ENCODE data around the gene DLG1.
A peak's percentile ranks its signal among the peaks of the same experiment; 100 is the strongest.

Gene DLG1

DNA sequence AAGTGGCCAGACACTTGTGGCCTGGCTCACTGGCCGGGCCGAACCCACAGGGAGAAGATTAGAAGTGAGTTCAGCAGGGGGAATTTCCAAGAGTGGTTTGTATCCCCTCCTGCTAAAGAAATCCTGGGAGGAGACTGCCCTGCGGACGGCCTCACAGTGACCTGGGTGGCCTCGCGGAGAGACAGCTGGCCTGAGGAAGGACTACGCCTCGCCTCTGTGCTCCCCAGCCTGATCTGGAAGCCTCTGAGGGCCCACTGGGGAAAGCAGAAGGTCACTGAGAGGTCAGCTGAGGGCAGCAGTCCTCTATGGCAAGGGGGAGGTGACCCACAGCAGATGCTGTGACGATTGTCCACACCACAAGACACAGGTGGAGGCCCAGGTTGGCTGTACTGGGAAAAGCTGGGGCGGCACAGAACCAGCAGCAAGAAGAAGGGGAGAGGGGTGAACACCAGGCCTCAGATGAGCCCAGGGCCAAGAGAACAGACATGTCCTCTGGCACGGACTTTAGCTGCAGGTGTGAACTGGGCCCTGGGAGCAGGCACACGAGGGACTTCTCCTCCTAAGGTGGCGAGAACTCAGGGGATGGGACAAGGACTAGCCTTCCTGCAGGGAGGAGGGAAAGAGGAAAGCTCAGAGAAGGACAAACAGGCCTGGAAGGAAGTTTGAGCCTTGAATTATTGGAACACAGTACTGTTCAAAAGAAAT is 37.2 kb upstream of the DLG1 start:
- no peaks in the 10 kb centered on the region for H3K79me1 ChIP-seq (replicated peaks; ENCODE audit: low read length, poor library complexity, severe bottlenecking)
- H2BK12ac ChIP-seq (ENCODE audit: low read length in 2 of 2) = no peak overlapping the region
- H3K14ac ChIP-seq (ENCODE audit: low read length in 2 of 2) = no peak overlapping the region
- peak overlapping the region in 1 of 2 experiments; percentile 75 for H3K18ac ChIP-seq (ENCODE audit: low read depth in 1 of 2, low read length in 2 of 2)
- no peak overlapping the region for H3K9ac ChIP-seq (ENCODE audit: low read length)
- no peak overlapping the region for H3K23ac ChIP-seq (ENCODE audit: low read length in 2 of 2)
- H2BK15ac ChIP-seq (ENCODE audit: low read depth, poor library complexity, severe bottlenecking) = no peak overlapping the region
- WGBS = 81% methylated on average over 13 of the region's 13 CpGs
- H3K9me3 ChIP-seq (ENCODE audit: control insufficient read depth, low read length) = no peaks in the 10 kb centered on the region
- H4K8ac ChIP-seq (ENCODE audit: low read length) = peak overlapping the region; percentile 51
- DNase-seq = no peak
- H2BK5ac ChIP-seq (ENCODE audit: low read depth, low read length, poor library complexity, severe bottlenecking) = no peak overlapping the region
- H3K36me3 ChIP-seq (ENCODE audit: control insufficient read depth in 1 of 2, insufficient read depth in 2 of 2, low read depth in 1 of 2, low read length in 2 of 2) = no peaks in the 10 kb centered on the region
- H3K4me3 ChIP-seq (ENCODE audit: insufficient read depth in 1 of 2, low read depth in 1 of 2, low read length in 2 of 2) = no peak overlapping the region
- H3K27me3 ChIP-seq (ENCODE audit: control insufficient read depth in 1 of 2, insufficient read depth in 1 of 2, low read length in 2 of 2) = peaks cover 0 to 7% of the 10 kb centered on the region in 2 experiments
- H3K4me2 ChIP-seq (ENCODE audit: low read length, poor library complexity, severe bottlenecking) = no peak overlapping the region
- no peak overlapping the region for H4K91ac ChIP-seq (ENCODE audit: low read length)
- H3K4me1 ChIP-seq (ENCODE audit: control insufficient read depth, insufficient read depth, low read depth, low read length) = peaks cover 11% of the 10 kb centered on the region
- H2AFZ ChIP-seq (ENCODE audit: low read depth, low read length) = no peak overlapping the region
- no peak overlapping the region for H2BK120ac ChIP-seq (ENCODE audit: low read depth, low read length)
- H3K27ac ChIP-seq (ENCODE audit: low read length, poor library complexity, severe bottlenecking) = no peak overlapping the region
- H3K4ac ChIP-seq (ENCODE audit: low read depth in 1 of 2, low read length in 2 of 2) = no peak overlapping the region
- no peak overlapping the region for H2AK5ac ChIP-seq (ENCODE audit: low read length, severe bottlenecking)

DNA sequence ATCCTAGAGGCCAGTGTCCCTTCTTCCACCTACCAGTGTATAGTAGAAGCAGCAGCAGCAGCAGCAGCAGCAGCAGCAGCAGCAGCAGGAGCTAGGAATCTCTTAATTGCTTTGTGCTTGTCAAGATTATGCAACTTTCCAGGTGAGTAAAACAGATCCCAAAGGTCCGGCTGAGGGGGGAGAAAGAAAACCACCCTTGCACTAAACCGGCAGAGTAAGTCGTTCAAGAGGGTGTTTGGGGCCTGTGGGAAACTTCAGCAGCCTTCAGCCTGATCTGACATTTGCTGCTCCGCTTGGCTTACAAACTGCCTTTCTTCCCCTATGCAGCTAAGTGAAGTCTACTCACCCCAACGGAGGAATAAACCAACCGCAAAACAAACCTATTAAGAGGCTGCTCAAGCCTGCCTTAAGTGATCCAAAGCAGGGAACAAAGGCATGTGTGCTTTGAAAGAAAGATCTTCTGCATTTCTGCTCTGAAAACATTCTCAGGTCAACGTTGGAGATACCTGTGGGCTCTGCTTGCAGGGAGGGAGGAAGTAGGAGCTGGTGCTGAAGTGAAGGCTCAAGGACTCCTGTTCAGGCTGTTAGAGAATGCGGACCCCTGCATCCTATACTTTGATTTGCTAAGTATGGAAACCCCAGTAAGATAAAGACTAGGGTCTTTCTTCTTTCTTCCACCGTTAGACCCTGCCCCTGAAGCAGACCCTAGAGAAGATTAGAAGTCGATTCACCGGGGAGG is 35.7 kb upstream of the DLG1 start:
- Histone ChIP-seq H2BK5ac (ENCODE audit: low read depth, low read length, poor library complexity, severe bottlenecking) (no peak overlapping the region), H2AFZ (ENCODE audit: low read depth, low read length) (no peak overlapping the region), H3K36me3 (ENCODE audit: control insufficient read depth in 1 of 2, insufficient read depth in 2 of 2, low read depth in 1 of 2, low read length in 2 of 2) (no peaks in the 10 kb centered on the region), H3K23ac (ENCODE audit: low read length in 2 of 2) (no peak overlapping the region), H3K79me1 (replicated peaks; ENCODE audit: low read length, poor library complexity, severe bottlenecking) (no peaks in the 10 kb centered on the region), H3K4me1 (ENCODE audit: control insufficient read depth, insufficient read depth, low read depth, low read length) (peaks cover 1% of the 10 kb centered on the region), H2BK12ac (ENCODE audit: low read length in 2 of 2) (no peak overlapping the region), H2BK15ac (ENCODE audit: low read depth, poor library complexity, severe bottlenecking) (no peak overlapping the region), H2BK120ac (ENCODE audit: low read depth, low read length) (no peak overlapping the region), H3K9me3 (ENCODE audit: control insufficient read depth, low read length) (no peaks in the 10 kb centered on the region), H3K4me2 (ENCODE audit: low read length, poor library complexity, severe bottlenecking) (no peak overlapping the region), H3K27me3 (ENCODE audit: control insufficient read depth in 1 of 2, insufficient read depth in 1 of 2, low read length in 2 of 2) (peaks cover 0 to 7% of the 10 kb centered on the region in 2 experiments), H3K4ac (ENCODE audit: low read depth in 1 of 2, low read length in 2 of 2) (no peak overlapping the region), H3K27ac (ENCODE audit: low read length, poor library complexity, severe bottlenecking) (no peak overlapping the region), H3K4me3 (ENCODE audit: insufficient read depth in 1 of 2, low read depth in 1 of 2, low read length in 2 of 2) (no peak overlapping the region), H4K91ac (ENCODE audit: low read length) (no peak overlapping the region), H3K18ac (ENCODE audit: low read depth in 1 of 2, low read length in 2 of 2) (no peak overlapping the region), H2AK5ac (ENCODE audit: low read length, severe bottlenecking) (no peak overlapping the region), H4K8ac (ENCODE audit: low read length) (no peak overlapping the region), H3K14ac (ENCODE audit: low read length in 2 of 2) (no peak overlapping the region), H3K9ac (ENCODE audit: low read length) (no peak overlapping the region)
- no peak for DNase-seq
- 64% methylated on average over 10 of the region's 11 CpGs for WGBS

DNA sequence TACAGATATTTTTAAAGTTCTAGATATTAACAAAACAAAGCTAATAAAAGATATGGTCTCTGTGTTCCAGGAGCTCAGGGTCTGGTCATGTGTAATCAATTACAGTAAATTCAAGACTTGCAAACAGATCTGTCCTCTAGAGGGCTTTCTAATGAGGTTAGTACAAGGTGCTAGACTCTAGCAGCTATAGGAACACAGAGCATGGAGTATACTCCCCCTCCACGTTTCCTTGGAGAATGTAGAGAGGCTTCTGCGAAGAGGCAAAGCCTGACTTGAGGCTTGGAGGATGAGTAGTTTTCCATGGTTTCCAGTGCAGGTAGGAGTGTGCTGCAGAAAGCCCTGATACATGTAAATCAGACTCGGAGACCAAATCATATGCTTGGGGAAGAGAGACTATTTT is 32.7 kb upstream of the DLG1 start:
- peaks cover 2% of the 10 kb centered on the region for H3K4me1 ChIP-seq (ENCODE audit: control insufficient read depth, insufficient read depth, low read depth, low read length)
- H3K23ac ChIP-seq (ENCODE audit: low read length in 2 of 2) = no peak overlapping the region
- no peak overlapping the region for H2AK5ac ChIP-seq (ENCODE audit: low read length, severe bottlenecking)
- no peak overlapping the region for H3K14ac ChIP-seq (ENCODE audit: low read length in 2 of 2)
- DNase-seq = no peak
- H3K36me3 ChIP-seq (ENCODE audit: control insufficient read depth in 1 of 2, insufficient read depth in 2 of 2, low read depth in 1 of 2, low read length in 2 of 2) = no peaks in the 10 kb centered on the region
- H3K4ac ChIP-seq (ENCODE audit: low read depth in 1 of 2, low read length in 2 of 2) = no peak overlapping the region
- no peak overlapping the region for H2AFZ ChIP-seq (ENCODE audit: low read depth, low read length)
- no peaks in the 10 kb centered on the region for H3K79me1 ChIP-seq (replicated peaks; ENCODE audit: low read length, poor library complexity, severe bottlenecking)
- no peak overlapping the region for H4K91ac ChIP-seq (ENCODE audit: low read length)
- no peak overlapping the region for H2BK15ac ChIP-seq (ENCODE audit: low read depth, poor library complexity, severe bottlenecking)
- H2BK120ac ChIP-seq (ENCODE audit: low read depth, low read length) = no peak overlapping the region
- H3K4me2 ChIP-seq (ENCODE audit: low read length, poor library complexity, severe bottlenecking) = no peak overlapping the region
- no peak overlapping the region for H2BK5ac ChIP-seq (ENCODE audit: low read depth, low read length, poor library complexity, severe bottlenecking)
- H3K27ac ChIP-seq (ENCODE audit: low read length, poor library complexity, severe bottlenecking) = no peak overlapping the region
- no peak overlapping the region for H4K8ac ChIP-seq (ENCODE audit: low read length)
- H3K9me3 ChIP-seq (ENCODE audit: control insufficient read depth, low read length) = no peaks in the 10 kb centered on the region
- no peak overlapping the region for H3K18ac ChIP-seq (ENCODE audit: low read depth in 1 of 2, low read length in 2 of 2)
- WGBS = 93% methylated on average over 3 of the region's 3 CpGs
- H3K9ac ChIP-seq (ENCODE audit: low read length) = no peak overlapping the region
- peaks cover 0 to 7% of the 10 kb centered on the region in 2 experiments for H3K27me3 ChIP-seq (ENCODE audit: control insufficient read depth in 1 of 2, insufficient read depth in 1 of 2, low read length in 2 of 2)
- no peak overlapping the region for H2BK12ac ChIP-seq (ENCODE audit: low read length in 2 of 2)
- no peak overlapping the region for H3K4me3 ChIP-seq (ENCODE audit: insufficient read depth in 1 of 2, low read depth in 1 of 2, low read length in 2 of 2)

DNA sequence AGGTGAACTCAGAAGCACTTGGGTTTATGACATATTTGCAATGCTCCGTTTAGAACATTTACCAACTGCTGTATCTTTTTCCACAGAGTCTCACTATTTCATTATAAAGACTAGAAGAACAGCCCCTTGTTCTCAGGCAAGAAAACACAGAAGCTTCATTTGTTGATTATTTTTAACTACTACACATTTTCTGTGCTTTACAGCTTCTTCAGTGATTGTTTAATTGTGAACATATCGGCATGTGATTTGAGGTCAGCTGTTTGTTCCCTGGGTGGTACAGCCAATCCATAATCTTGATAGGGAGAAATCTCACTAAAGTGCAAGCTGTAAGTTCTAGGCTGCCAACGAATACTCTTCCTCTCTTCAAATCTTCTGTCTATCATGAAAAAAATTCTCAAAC is 31.0 kb upstream of the DLG1 start:
- H3K27ac ChIP-seq (ENCODE audit: low read length, poor library complexity, severe bottlenecking) = no peak overlapping the region
- H3K9me3 ChIP-seq (ENCODE audit: control insufficient read depth, low read length) = no peaks in the 10 kb centered on the region
- H2BK12ac ChIP-seq (ENCODE audit: low read length in 2 of 2) = no peak overlapping the region
- no peak overlapping the region for H3K14ac ChIP-seq (ENCODE audit: low read length in 2 of 2)
- DNase-seq = no peak
- no peak overlapping the region for H3K9ac ChIP-seq (ENCODE audit: low read length)
- H3K4me3 ChIP-seq (ENCODE audit: insufficient read depth in 1 of 2, low read depth in 1 of 2, low read length in 2 of 2) = no peak overlapping the region
- H3K36me3 ChIP-seq (ENCODE audit: control insufficient read depth in 1 of 2, insufficient read depth in 2 of 2, low read depth in 1 of 2, low read length in 2 of 2) = no peaks in the 10 kb centered on the region
- no peak overlapping the region for H3K4me2 ChIP-seq (ENCODE audit: low read length, poor library complexity, severe bottlenecking)
- H2AK5ac ChIP-seq (ENCODE audit: low read length, severe bottlenecking) = no peak overlapping the region
- H2BK120ac ChIP-seq (ENCODE audit: low read depth, low read length) = no peak overlapping the region
- H3K4ac ChIP-seq (ENCODE audit: low read depth in 1 of 2, low read length in 2 of 2) = no peak overlapping the region
- H3K4me1 ChIP-seq (ENCODE audit: control insufficient read depth, insufficient read depth, low read depth, low read length) = peaks cover 4% of the 10 kb centered on the region
- no peak overlapping the region for H4K91ac ChIP-seq (ENCODE audit: low read length)
- H3K79me1 ChIP-seq (replicated peaks; ENCODE audit: low read length, poor library complexity, severe bottlenecking) = no peaks in the 10 kb centered on the region
- H2BK15ac ChIP-seq (ENCODE audit: low read depth, poor library complexity, severe bottlenecking) = no peak overlapping the region
- H2BK5ac ChIP-seq (ENCODE audit: low read depth, low read length, poor library complexity, severe bottlenecking) = no peak overlapping the region
- no peak overlapping the region for H3K23ac ChIP-seq (ENCODE audit: low read length in 2 of 2)
- 71% methylated on average over 2 of the region's 3 CpGs for WGBS
- no peak overlapping the region for H2AFZ ChIP-seq (ENCODE audit: low read depth, low read length)
- no peak overlapping the region for H4K8ac ChIP-seq (ENCODE audit: low read length)
- no peak overlapping the region for H3K18ac ChIP-seq (ENCODE audit: low read depth in 1 of 2, low read length in 2 of 2)
- peaks cover 0 to 7% of the 10 kb centered on the region in 2 experiments for H3K27me3 ChIP-seq (ENCODE audit: control insufficient read depth in 1 of 2, insufficient read depth in 1 of 2, low read length in 2 of 2)
